ENCODE results near the gene ZNF691.

ZNF691 gene

GRCh38 chr1:42831273-42831672, 15.1 kb upstream of the ZNF691 start:
- in situ Hi-C loops (cut with MboI; ENCODE audit: low sequenced_read_pairs), result no loop called here

GRCh38 chr1:42832641-42833240, 13.7 kb upstream of the ZNF691 start:
- in situ Hi-C loops (cut with MboI; ENCODE audit: low sequenced_read_pairs), result no loop called here

DNA sequence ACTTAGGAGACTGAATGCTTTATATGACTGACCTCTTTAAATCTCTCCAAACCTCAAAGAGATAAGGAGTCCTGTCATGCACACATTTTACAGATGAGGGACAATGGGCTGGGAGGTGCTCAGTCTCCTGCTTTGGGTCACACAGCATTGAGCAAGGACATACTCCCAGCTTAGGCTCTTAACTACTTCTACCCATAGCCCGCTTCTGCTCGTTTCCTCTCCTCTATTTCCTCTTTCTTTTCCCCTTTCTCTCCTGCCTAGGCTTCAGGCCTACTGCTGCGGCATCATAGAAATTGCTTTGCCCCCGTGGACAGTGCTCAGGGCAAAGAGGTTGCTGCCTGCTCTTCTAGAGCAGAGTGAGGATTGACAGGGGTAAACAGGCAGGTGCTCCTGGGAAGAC, 12.4 kb upstream of the ZNF691 start:
- in situ Hi-C loops (cut with MboI; ENCODE audit: low sequenced_read_pairs), result no loop called here

GRCh38 chr1:42834803-42835202, 11.6 kb upstream of the ZNF691 start:
- in situ Hi-C loops (cut with MboI; ENCODE audit: low sequenced_read_pairs), result no loop called here

DNA sequence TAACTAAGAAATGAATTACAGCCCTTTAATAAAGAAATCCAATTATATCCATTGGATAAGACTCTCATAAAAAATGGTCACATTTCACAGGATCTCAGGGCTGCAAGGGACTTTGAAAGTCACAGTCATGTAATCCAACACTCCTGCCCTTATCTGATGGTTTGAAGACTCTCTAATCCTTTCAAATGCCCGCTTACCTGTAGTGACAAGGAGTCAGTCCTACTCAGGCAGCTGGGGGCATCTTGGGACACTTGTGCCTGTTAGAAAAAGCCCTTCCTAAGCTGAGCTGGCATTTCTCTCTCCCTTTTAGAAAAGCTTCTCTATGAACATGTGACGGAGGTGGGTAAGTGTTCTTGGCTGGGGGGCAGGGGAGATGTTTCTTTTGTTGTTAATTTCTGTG, 11.0 kb upstream of the ZNF691 start:
- in situ Hi-C loops (cut with MboI; ENCODE audit: low sequenced_read_pairs), result no loop called here

DNA sequence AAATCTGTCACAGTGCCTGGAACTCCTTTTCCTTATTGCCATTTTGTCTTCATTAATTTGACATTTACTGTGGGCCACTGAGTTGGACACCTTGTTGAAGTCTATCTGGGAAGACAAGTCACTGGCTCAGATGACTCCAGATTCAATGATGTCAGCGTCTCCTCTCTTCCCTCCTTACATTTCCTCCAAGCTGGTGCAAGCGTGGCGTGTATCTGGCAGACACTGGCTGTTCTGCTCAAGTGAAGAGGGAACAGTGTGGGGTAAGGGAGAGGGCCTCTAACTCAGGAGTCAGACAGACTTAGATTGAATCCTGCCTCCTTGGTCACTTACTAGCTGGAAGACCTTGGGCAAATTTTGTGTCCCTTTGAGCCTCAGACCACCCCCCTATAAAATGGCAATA, 8.7 kb upstream of the ZNF691 start:
- in situ Hi-C loops (cut with MboI; ENCODE audit: low sequenced_read_pairs), result no loop called here

GRCh38 chr1:42838482-42839190, 7.8 kb upstream of the ZNF691 start:
- in situ Hi-C loops (cut with MboI; ENCODE audit: low sequenced_read_pairs), result no loop called here

GRCh38 chr1:42841010-42841409, 5.4 kb upstream of the ZNF691 start:
- in situ Hi-C loops (cut with MboI; ENCODE audit: low sequenced_read_pairs), result no loop called here

DNA sequence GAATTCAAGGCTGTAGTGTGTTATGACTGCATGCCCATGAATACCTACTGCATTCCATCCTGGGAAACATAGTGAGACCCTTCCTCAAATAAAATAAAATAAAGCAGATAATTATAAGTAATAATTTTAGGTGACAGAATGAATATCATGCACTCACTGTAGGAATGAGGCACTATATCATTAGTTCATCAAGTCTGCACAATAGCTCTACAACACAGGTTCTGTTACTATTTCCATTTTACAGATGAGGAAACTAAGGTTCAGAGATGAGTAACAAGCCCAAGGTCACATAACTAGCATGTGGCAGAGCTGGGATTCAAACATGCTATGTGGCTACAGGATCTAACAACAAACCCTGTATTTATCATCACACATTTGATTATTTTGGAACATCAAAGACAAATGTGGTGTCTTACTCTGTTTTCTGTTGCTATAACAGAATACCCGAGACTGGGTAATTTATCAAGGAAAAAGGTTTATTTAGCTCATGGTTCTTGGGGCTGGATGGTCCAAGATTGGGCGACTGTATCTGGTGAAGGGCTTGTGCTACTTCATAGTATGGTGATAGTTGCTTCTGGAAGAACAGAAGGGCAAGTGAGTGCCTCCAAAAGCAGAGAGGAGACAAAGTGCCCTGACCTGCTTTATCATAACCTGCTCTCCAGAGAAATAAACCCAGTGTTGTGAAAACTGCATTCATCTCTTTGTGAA, 4.8 kb upstream of the ZNF691 start:
- in situ Hi-C loops (cut with MboI; ENCODE audit: low sequenced_read_pairs), result no loop called here

DNA sequence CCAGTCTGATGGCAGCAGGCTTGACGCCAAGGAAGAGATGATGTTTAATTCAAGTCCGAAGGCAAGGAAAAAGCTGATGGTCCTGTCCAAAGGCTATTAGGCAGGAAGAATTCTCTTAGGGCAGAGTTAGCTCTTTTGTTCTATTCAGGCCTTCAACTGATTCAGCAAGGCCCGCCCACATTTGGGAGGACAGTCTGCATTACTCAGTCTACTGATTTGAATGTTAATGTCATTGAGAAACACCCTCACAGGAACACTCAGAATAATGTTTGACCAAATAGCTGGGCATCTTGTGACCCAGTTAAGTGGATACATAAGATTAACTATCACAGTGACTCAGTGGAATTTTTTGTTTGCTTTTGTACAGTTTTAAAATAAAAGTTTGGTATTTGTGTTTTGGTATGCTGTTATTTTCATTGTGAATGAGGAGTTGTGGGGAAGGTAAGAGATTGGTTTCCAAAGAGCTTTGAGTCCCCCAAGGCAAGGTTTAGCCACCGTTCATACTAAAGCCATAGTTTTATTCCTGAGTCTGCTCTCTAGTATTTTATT, 1.7 kb upstream of the ZNF691 start:
- in situ Hi-C loops (cut with MboI; ENCODE audit: low sequenced_read_pairs), result no loop called here

GRCh38 chr1:42845193-42845592, 1.2 kb upstream of the ZNF691 start:
- in situ Hi-C loops (cut with MboI; ENCODE audit: low sequenced_read_pairs), result no loop called here

- in situ Hi-C loops (cut with MboI; ENCODE audit: low sequenced_read_pairs), result no loop called here
Measured at GRCh38 chr1:42845866-42846256, 552 bp upstream of the ZNF691 start.

DNA sequence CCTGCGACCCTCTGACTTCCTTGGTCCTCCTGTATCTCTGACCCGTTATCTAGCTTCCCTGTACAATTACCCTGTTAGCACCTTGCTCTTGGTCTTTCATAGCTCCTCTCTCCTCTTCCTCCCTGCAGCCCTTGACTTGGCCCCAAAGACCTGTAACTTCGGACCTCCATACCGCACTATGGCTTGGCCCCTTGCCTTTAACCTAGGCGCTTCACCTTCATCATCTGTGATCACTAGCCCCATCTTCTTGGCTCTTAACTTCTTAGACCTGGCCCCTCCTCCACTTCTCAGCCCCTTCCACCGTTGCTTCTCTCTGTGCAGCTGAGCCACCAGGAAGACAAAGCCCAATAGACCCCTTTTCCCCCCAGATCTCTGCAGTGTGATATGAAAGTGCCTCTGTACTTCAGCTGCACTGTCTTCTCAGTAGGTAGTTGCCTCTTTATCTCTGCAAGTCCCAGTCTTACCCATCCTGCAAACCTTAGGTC, 740 bp downstream of the ZNF691 start:
- in situ Hi-C loops (cut with MboI; ENCODE audit: low sequenced_read_pairs), result no loop called here

DNA sequence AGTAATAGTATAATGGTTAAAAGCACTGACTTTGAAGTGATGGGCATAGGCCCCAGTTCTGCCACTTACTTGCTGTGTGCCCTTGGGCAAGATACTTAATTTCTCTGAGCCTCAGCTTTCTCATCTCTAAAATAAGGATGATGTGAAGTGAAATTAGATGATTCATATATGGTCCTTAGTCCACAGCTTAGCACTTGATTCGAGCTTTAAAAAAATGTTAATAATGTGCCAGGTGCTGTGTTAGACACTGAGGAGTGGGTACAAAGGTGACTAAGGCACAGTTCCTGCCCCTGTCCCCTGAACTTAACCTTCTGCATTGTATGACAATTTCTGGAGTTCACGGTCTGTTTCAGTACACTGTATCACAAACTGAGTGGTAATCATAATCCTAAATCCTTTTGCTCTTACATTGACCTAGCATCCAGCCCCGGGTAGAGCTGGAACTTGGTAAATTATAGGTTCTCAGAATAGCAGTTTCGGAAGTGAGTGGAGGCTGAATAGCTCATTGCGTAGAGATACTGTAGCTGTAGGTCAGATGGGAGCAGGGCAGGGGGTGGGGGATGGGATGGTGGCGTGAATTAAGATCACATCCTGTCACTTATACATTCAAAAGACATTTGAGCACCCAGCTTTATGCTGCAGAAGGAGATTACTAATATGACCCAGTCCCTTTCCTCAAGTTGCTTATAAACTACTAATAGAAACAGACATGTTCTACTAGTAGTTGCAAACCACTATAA, 1.5 kb downstream of the ZNF691 start:
- in situ Hi-C loops (cut with MboI; ENCODE audit: low sequenced_read_pairs), result no loop called here

DNA sequence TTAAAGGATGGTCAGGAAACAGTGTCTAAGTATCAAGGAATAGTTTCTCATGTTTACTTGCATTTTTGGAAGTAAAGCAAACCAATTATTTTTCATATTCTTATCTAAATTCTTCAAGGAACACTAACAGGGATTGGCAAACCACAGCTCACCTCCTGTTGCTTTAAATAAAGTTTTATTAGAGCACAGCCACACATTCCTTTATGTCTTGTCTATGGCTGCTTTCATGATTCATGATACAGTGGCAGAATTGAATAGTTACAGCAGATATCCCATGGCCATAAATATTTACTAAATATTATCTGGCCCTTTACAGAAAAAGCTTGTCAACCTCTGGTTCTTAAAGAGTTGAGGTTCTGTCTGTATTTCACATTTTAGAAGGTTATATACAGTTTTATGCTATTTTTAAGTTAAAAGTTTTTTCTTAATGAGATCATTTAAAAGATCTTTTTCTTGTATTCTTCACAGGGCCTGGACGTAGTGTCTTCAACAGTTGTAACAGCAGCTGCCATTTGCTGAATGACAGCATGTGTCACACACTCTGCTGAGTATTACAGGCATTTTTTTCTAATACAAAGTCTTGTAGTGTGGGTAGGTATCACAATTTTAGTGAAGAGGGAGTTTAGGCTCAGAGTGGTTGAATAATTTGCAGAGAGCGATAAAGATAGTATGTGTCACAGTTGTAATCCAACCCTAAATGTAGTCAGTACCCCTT, 2.6 kb downstream of the ZNF691 start:
- in situ Hi-C loops (cut with MboI; ENCODE audit: low sequenced_read_pairs), result no loop called here

DNA sequence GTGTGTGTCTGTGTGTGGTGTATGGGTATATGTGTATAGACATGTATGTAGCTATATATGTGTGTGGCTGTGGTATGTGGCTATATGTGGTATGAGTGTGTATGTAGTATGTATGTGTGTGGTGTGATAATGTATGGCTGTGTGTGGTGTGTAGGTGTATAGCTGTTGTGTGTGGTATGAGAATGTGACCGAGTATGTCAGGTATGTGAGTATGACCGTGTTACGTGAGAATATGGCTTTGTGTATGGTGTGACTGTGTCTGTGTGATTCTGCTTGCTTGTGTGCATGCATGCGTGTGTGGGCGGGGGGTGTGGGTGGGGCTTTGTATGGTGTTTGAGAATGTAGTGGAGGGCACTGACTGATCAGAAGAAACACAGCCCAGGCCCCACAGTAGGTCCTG, 3.5 kb downstream of the ZNF691 start:
- in situ Hi-C loops (cut with MboI; ENCODE audit: low sequenced_read_pairs), result no loop called here

GRCh38 chr1:42851420-42851819, 5.0 kb downstream of the ZNF691 start:
- in situ Hi-C loops (cut with MboI; ENCODE audit: low sequenced_read_pairs), result no loop called here

DNA sequence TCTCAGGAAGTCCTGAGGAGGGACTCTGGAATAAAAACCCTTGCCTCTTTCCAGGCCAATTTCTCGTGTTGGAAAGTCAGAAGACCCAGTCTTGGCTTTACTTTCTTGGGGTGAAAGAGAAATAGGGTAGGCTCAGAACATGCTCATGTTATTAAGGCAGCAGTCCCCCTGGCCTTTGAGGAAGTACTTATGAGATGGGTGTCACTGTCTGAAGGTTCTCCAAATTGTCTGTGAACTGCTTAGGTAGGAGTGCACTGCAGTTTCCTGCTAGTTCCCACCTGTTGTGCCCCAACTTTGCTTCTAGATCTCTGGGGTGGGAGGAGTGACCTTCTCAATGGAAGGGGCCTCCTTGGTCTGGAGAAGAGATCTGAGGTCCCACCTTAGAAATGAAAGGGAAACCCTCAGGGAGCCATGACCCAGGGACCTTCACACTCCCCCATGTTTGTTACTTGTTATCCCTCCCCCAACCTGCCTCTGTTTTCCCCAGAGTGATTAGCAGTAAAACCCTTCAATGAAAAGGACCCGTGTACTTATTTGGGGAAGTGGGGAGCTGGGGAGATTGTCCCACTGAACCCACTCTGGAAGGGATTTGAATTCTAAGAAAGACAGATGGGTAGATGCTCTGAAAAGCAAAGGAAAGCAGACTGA, 5.7 kb downstream of the ZNF691 start:
- in situ Hi-C loops (cut with MboI; ENCODE audit: low sequenced_read_pairs), result no loop called here

DNA sequence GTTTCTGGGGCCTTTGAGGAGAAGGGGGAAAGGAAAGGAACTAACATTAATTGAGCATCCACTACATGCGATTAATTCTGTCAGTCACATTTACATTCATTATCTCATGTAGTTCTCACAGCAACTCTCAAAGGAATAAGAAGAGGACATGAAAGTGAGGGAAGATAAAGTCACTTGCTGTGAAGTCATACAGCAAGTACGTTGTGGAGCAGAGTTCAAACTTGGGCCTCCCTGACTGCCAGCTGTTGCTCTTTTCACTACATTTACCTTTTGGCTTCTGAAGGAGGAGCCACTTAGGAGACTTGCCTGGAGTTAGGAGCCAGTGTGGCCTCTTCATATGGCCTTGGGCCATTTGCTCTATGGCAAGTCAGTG, 6.2 kb downstream of the ZNF691 start:
- in situ Hi-C loops (cut with MboI; ENCODE audit: low sequenced_read_pairs), result no loop called here
